ENCODE results near the gene LRRTM3. TPM values are rescaled to one million over a fixed set of nuclear protein-coding genes. Genes with fewer than 3 reads are reported as not detected.
A peak's percentile ranks its signal among the peaks of the same experiment; 100 is the strongest.

LRRTM3 gene
- total RNA-seq, 1 donor from 2014 or later = not detected

DNA sequence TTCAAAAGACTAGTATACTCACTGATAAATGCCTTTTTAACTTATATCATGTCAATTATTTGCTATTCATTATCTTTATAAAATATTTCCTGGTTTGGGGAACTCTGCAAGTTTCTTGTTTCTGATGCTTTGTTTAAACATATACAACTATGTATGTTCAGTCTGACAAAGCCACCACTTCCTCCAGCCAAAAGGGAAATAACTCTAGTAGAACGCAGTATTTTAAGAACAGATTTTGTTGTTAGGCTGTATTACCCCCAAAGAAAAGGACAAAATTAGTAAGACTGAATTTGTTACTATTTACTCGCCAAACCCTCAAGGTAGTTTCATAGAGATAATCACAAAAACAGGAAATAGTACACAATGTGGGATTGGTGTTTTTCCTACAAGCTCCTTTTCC lies 78.9 kb downstream of the LRRTM3 start:
- Histone ChIP-seq H3K27me3 (ENCODE audit: control insufficient read depth, insufficient read depth, low read length) (no peaks in the 10 kb centered on the region), H3K4me3 (ENCODE audit: low read depth, low read length) (no peak overlapping the region), H3K36me3 (ENCODE audit: control insufficient read depth, insufficient read depth, low read length) (no peaks in the 10 kb centered on the region)
- TF ChIP-seq, protein P1, sequence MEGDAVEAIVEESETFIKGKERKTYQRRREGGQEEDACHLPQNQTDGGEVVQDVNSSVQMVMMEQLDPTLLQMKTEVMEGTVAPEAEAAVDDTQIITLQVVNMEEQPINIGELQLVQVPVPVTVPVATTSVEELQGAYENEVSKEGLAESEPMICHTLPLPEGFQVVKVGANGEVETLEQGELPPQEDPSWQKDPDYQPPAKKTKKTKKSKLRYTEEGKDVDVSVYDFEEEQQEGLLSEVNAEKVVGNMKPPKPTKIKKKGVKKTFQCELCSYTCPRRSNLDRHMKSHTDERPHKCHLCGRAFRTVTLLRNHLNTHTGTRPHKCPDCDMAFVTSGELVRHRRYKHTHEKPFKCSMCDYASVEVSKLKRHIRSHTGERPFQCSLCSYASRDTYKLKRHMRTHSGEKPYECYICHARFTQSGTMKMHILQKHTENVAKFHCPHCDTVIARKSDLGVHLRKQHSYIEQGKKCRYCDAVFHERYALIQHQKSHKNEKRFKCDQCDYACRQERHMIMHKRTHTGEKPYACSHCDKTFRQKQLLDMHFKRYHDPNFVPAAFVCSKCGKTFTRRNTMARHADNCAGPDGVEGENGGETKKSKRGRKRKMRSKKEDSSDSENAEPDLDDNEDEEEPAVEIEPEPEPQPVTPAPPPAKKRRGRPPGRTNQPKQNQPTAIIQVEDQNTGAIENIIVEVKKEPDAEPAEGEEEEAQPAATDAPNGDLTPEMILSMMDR (IDR thresholded peaks at IDR 0.05; ENCODE audit: insufficient read depth, low read length, severe bottlenecking) = no peak
- DNase-seq (ENCODE audit: low read depth) (no peak), FAIRE-seq (no peak)

DNA sequence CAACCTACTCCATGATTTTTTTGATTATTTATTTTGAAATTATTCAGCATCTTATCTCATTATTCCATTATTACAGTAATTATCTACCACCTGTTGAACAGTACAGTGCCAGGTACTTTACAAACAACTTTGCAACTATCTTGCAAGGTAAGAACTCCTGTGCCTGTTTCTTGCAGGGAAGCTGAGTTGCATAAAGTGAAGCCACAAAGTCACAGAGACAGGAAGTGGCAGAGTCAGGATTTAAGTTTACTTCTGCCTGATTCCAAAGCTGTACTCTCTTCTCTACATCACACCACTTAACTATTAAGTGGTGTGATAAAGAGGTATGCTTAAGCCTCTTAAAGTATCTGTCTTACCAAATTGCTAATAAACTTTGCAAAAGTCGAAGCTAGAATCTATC lies 80.1 kb downstream of the LRRTM3 start:
- no peaks in the 10 kb centered on the region for H3K27me3 ChIP-seq (ENCODE audit: control insufficient read depth, insufficient read depth, low read length)
- no peaks in the 10 kb centered on the region for H3K36me3 ChIP-seq (ENCODE audit: control insufficient read depth, insufficient read depth, low read length)
- TF ChIP-seq, protein P1 (IDR thresholded peaks at IDR 0.05; ENCODE audit: insufficient read depth, low read length, severe bottlenecking) = no peak
- no peak for DNase-seq (ENCODE audit: low read depth)
- no peak overlapping the region for H3K4me3 ChIP-seq (ENCODE audit: low read depth, low read length)
- no peak for FAIRE-seq

DNA sequence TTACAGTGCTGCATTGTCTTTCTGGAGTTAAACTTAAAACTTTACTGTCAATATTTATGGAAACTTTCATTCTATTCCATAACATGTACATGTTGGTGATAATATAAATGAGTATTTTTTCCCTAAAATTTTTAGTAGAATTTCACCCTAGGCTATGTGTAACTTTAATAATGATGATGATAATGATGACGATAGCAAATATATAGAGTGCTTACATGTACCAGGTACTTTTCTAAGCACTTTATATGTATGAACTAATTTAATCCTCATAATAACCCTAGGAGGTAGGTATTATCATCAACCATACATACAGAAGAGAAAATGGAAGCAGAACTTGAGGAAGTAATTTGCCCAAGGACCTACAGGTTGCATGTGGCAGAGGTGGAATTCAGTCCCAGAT lies 85.6 kb downstream of the LRRTM3 start:
- FAIRE-seq = no peak

DNA sequence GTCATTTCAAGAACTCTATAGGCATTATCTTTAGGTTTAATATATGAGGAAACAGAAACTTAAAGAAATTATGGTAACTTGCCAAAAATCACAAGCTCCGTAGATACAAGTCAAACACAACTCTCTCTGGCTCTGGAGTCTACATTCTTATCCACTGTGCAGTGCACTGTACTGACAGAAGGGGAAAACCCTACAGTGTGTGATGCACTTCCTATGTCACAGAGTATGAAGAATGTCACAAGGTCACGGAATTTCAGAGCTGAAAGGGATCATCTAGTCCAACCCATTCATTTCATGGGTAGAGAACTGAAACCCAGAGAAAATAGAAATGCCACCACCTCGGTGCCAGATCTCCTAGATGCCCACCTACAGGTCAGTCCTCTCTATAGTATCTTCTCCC lies 86.1 kb downstream of the LRRTM3 start:
- FAIRE-seq (no peak), DNase-seq (ENCODE audit: low read depth) (no peak)
- Histone ChIP-seq H3K4me3 (ENCODE audit: low read depth, low read length) (no peak overlapping the region), H3K27me3 (ENCODE audit: control insufficient read depth, insufficient read depth, low read length) (no peaks in the 10 kb centered on the region), H3K36me3 (ENCODE audit: control insufficient read depth, insufficient read depth, low read length) (no peaks in the 10 kb centered on the region)
- TF ChIP-seq, protein P1 (IDR thresholded peaks at IDR 0.05; ENCODE audit: insufficient read depth, low read length, severe bottlenecking) = no peak

More for the DNA sequence above, 85.6 kb downstream of the LRRTM3 start:
- DNase-seq (ENCODE audit: low read depth) = no peak
- H3K36me3 ChIP-seq (ENCODE audit: control insufficient read depth, insufficient read depth, low read length) = no peaks in the 10 kb centered on the region
- no peak overlapping the region for H3K4me3 ChIP-seq (ENCODE audit: low read depth, low read length)
- TF ChIP-seq, protein P1 (IDR thresholded peaks at IDR 0.05; ENCODE audit: insufficient read depth, low read length, severe bottlenecking) = no peak
- H3K27me3 ChIP-seq (ENCODE audit: control insufficient read depth, insufficient read depth, low read length) = no peaks in the 10 kb centered on the region

DNA sequence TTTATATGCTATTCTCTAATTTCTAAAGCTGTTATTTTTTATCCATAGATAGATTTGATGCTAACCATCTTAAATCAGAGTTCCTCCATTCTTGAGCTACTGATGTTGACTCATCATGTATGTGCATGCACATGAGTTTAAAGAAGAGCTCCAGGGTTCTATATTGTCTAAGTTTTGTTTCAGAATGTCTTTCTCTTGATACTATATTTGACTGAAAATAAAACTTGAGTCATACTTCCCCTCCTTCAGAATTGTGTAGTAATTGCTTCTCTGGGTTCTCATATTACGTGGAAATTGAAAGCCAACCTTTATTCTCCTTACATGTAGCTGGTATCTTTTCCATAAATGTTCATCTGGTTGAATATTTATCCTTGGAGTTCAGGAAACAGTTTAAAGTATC lies 89.4 kb downstream of the LRRTM3 start:
- no peaks in the 10 kb centered on the region for H3K27me3 ChIP-seq (ENCODE audit: control insufficient read depth, insufficient read depth, low read length)
- no peak overlapping the region for H3K4me3 ChIP-seq (ENCODE audit: low read depth, low read length)
- no peaks in the 10 kb centered on the region for H3K36me3 ChIP-seq (ENCODE audit: control insufficient read depth, insufficient read depth, low read length)
- FAIRE-seq (no peak), DNase-seq (ENCODE audit: low read depth) (peak; percentile 9)
- TF ChIP-seq, protein P1 (IDR thresholded peaks at IDR 0.05; ENCODE audit: insufficient read depth, low read length, severe bottlenecking) = no peak

DNA sequence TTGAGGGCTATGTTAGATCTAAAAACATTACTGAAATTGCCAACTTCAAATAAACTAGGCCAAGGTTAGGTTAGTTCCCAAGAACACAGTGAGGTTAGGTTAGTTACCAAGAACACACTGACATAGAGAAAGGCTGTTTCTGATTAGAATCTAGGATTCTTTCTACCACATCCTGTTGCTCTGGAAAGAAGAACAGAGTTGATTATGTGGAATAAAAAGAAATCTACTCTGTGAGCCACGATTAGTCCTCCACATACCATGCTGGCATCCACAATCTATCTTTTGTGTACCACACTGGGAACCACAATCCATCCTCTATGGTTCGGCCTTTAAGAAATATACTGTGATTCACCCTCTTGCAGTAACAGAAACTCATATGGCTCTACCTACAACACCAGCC lies 91.4 kb downstream of the LRRTM3 start:
- FAIRE-seq = no peak
- H3K27me3 ChIP-seq (ENCODE audit: control insufficient read depth, insufficient read depth, low read length) = no peaks in the 10 kb centered on the region
- no peak for DNase-seq (ENCODE audit: low read depth)

More for the DNA sequence above, 91.4 kb downstream of the LRRTM3 start:
- TF ChIP-seq, protein P1 (IDR thresholded peaks at IDR 0.05; ENCODE audit: insufficient read depth, low read length, severe bottlenecking) = no peak
- no peak overlapping the region for H3K4me3 ChIP-seq (ENCODE audit: low read depth, low read length)
- no peaks in the 10 kb centered on the region for H3K36me3 ChIP-seq (ENCODE audit: control insufficient read depth, insufficient read depth, low read length)
